Mucosa of gallbladder (tissue), 1 donor: ENCODE measurements around the gene ITIH3. TPM values are rescaled to one million over a fixed set of nuclear protein-coding genes. Genes with fewer than 3 reads are reported as not detected.

Experiments used
- DNase-seq: peaks from one replicate; pipeline ENCODE4 v3.0.0-alpha.2; 2020; ENCODE audit warnings: low spot score
- total RNA-seq: library from RNA; stranded (reverse); gene quantifications from one replicate; pipeline ENCODE4 v1.2.1, GENCODE V29; 2021
- donor health status: DM: no; HTN: no; CAD: no.

ITIH3 gene
- total RNA-seq, 1 donor from 2014 or later = 2.0 TPM

- no peak for DNase-seq
These were observed 49.8 kb downstream of the ITIH3 start for GRCh38 chr3:52844290-52844975.

- DNase-seq = peak; percentile 31
These were observed 50.6 kb downstream of the ITIH3 start for GRCh38 chr3:52845157-52845556.

- DNase-seq = no peak
These were observed 51.3 kb downstream of the ITIH3 start for GRCh38 chr3:52845691-52846431.

DNA sequence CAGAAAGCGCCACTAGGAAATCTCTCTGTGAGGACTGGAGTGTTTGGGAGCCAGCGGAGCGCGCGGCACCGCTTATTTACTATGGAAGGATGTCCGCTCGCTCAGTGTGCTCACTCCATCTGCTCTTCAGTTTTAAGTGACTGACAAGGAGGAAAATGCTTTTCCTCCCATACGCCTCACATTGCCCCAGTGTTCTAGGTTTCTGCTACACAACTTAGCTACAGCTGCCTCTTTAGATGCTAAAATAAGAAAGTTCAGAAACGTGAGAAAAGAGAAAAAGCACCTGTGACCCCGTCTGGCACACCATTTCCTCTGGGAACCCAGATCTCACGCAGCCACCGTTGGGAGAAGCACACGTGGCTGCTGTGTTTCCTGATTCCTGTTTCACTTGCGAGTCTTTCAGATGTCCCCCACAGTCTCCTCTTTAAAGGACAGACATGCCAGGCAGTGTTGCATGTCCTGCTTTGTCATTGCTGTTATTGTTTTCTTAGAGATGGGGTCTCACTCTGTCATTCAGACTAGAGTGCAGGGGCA, 51.9 kb downstream of the ITIH3 start:
- no peak for DNase-seq

DNA sequence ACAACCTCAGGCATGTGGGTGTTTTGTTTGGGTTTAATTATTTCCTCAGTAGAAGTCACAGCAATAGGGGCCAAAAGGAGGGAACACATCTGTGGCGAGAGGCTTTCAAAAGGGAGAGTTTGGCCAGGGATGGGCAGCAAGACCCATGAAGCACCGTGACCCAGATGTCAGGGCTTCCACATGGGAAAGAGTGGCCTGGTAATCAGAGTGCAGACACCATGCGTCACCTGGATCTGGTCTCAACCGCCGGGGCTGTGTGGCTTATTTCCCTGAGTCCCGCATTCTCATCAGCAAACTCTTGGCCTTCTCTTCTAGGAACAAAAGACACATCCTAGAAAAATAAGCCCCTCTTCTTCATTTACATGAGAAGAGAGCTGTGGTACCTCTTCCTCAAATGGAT, 52.6 kb downstream of the ITIH3 start:
- DNase-seq = no peak

DNA sequence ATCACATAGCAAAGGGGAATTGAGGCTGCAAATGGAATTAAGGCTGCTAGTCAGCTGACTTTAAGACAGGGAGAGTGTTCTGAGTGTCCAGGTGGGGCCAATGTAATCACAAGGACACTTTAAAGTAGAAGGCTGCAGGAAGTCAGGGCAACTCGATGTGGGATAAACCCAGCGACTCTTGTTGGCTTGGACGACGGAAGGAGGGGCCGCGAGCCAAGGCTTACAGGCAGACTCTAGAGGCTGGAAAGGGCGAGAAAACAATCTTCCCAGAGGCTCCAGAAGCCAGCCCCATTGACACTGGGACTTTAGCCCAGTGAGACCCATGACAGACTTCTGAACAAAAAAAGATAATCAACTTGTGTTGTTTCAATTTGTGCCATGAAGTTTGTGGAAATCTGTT, 53.1 kb downstream of the ITIH3 start:
- no peak for DNase-seq

DNA sequence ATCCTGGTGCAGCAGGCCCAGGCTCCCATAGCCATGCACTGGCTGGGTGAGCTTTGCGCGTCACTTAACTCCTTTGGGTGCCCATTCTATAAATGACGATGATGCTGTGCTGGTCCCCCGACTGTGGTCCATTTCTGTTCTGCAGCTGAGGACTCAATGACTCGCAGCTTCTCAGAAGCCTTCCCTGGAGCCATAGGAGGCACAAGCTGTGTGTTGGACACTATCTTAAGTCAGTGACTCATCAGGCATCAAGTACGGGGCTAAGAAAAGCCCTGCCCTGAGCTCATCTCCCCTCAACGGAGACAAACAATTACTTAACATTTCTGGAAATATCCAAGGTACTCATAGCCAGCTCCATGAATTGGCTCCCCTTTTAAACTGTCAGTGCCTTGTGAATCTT, 54.0 kb downstream of the ITIH3 start:
- no peak for DNase-seq

GRCh38 chr3:52849656-52850055, 55.1 kb downstream of the ITIH3 start:
- no peak for DNase-seq

DNA sequence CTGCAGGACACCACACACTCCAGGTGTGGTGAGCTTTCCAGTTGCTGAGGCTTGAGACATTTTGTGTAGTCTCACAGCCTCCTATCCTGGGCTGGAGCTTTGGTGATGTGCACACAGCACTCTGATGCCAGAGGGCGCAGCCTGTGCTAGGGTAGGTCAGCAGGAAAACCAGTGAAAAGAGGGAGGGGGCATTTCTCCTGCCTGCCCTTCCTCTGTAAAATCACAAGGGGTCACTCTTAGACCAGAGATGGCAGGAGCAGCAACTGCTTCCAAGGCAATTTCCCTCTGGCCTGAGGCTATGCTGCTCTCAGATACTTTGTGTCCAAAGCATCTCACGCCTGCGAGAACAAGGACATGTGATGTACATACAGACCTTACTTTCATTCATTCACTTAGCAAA, 56.8 kb downstream of the ITIH3 start:
- no peak for DNase-seq

DNA sequence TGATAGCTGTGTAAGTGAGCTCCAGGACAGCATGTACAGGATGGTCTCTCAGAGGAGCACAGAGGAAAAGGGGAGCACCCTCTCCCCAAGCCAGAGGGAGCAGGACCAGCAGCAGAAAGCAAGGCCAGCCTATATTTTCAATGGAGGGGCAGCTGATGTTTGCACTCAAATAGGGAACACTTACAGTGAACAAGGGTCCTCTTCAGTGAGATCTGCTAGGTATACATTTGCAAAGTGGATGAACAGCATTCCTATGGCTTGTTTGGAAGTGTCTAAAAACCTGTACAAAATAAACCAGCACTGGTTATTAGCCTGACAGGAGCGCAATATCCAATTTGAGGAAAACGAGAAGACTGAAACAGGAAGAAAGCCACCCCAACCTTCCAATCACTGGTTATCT, 57.8 kb downstream of the ITIH3 start:
- no peak for DNase-seq

- no peak for DNase-seq
These were observed 59.4 kb downstream of the ITIH3 start for GRCh38 chr3:52854013-52854412.

DNA sequence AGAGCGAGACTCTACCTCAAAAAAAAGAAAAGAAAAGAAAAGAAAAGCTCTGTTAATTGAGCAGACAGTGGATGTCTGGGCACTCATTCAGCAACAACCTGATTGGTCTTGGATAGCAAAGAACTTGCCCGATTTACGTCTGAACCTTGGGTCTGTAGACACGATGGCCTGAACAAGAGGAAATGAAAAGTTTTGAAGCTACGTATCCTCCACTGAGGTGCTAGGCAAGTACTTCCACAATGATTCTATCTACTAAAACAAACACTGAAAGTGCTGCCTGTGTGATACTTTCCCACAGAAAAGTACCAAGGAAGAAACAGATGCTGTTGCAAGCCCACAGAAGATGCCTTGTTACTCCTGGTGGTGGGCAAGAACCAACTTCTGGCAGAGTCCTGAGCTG, 62.1 kb downstream of the ITIH3 start:
- DNase-seq = no peak

GRCh38 chr3:52857133-52857532, 62.5 kb downstream of the ITIH3 start:
- no peak for DNase-seq

GRCh38 chr3:52857864-52858263, 63.3 kb downstream of the ITIH3 start:
- DNase-seq = no peak

Other genes starting within 250 kb of the ITIH3 start
- gene PBRM1, start 108.9 kb upstream of the ITIH3 start, total RNA-seq = 54.3 TPM
- gene GNL3, start 108.8 kb upstream of the ITIH3 start, total RNA-seq = 29.4 TPM
- 55.0 TPM for gene GLT8D1, start 89.0 kb upstream of the ITIH3 start, total RNA-seq
- 106 TPM for gene SPCS1, start 88.7 kb upstream of the ITIH3 start, total RNA-seq
- gene NEK4, start 23.9 kb upstream of the ITIH3 start, total RNA-seq = 40.1 TPM
- 4.8 TPM for gene ITIH1, start 17.2 kb upstream of the ITIH3 start, total RNA-seq
- gene ITIH4, start 35.9 kb downstream of the ITIH3 start, total RNA-seq = 10.2 TPM
- 4.7 TPM for gene MUSTN1, start 40.2 kb downstream of the ITIH3 start, total RNA-seq
- 25.3 TPM for gene STIMATE, start 102.8 kb downstream of the ITIH3 start, total RNA-seq